ENCODE measurements around the gene UBTF. TPM values are rescaled to one million over a fixed set of nuclear protein-coding genes. Genes with fewer than 3 reads are reported as not detected.

The UBTF gene
- total RNA-seq, 1 donor from 2014 or later, result 97.6 TPM

DNA sequence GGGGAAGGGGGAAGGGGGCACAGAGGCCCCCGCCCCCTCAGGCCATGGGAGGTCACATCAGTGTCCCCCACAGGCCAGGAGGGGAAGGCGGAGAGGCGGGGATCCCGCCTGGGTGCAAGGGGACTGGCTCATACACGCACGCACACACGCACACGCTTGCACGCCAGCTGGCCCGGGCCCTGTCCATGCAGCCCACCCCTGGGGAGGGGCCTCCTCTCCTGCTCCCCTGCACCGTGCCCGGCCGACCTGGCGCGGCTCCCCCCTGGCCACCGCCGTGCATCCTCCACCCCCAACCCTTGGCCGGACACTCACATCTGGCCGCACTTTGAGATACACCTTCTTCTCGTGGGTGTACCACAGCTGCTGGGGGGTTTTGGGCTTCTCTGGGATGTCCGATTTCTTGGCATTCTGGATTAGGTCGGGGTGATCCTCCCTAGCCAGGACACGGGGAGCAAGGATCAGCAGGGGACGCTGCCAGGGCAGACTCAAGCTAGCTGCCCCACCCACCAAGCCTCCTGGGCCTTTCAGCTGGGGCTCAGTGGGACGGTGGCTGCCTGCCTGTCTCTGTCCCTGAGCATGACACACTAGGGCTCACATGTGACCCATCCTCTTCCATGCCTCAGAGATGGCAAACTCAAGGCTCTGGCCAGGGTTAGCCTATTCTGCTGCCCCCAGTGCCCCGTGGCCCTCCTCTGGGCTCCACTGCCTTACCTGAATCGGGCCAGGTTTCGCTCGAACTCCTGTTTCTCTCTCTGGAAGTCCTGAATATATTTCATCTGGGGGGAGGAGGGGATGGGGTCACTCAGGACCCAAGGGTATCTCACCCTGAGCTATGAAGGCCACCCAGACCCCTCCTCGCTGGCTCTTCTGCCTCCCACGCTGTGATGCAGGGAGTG is 6.7 kb downstream of the UBTF start:
- Mint-ChIP-seq H3K4me1 (ENCODE audit: low read depth, unreplicated experiment) (peaks cover 20% of the 10 kb centered on the region), H3K27ac (ENCODE audit: unreplicated experiment) (peak overlapping the region; percentile 59), H3K36me3 (ENCODE audit: unreplicated experiment) (no peaks in the 10 kb centered on the region), H3K9me3 (ENCODE audit: unreplicated experiment) (peaks cover 12% of the 10 kb centered on the region), H3K4me3 (ENCODE audit: unreplicated experiment) (peak overlapping the region; percentile 64), H3K27me3 (ENCODE audit: unreplicated experiment) (peaks cover 17% of the 10 kb centered on the region)
- TF ChIP-seq, protein P1, sequence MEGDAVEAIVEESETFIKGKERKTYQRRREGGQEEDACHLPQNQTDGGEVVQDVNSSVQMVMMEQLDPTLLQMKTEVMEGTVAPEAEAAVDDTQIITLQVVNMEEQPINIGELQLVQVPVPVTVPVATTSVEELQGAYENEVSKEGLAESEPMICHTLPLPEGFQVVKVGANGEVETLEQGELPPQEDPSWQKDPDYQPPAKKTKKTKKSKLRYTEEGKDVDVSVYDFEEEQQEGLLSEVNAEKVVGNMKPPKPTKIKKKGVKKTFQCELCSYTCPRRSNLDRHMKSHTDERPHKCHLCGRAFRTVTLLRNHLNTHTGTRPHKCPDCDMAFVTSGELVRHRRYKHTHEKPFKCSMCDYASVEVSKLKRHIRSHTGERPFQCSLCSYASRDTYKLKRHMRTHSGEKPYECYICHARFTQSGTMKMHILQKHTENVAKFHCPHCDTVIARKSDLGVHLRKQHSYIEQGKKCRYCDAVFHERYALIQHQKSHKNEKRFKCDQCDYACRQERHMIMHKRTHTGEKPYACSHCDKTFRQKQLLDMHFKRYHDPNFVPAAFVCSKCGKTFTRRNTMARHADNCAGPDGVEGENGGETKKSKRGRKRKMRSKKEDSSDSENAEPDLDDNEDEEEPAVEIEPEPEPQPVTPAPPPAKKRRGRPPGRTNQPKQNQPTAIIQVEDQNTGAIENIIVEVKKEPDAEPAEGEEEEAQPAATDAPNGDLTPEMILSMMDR (IDR thresholded peaks at IDR 0.05; ENCODE audit: partially characterized antibody, unreplicated experiment), result no peak
- DNase-seq, result peak; percentile 43

DNA sequence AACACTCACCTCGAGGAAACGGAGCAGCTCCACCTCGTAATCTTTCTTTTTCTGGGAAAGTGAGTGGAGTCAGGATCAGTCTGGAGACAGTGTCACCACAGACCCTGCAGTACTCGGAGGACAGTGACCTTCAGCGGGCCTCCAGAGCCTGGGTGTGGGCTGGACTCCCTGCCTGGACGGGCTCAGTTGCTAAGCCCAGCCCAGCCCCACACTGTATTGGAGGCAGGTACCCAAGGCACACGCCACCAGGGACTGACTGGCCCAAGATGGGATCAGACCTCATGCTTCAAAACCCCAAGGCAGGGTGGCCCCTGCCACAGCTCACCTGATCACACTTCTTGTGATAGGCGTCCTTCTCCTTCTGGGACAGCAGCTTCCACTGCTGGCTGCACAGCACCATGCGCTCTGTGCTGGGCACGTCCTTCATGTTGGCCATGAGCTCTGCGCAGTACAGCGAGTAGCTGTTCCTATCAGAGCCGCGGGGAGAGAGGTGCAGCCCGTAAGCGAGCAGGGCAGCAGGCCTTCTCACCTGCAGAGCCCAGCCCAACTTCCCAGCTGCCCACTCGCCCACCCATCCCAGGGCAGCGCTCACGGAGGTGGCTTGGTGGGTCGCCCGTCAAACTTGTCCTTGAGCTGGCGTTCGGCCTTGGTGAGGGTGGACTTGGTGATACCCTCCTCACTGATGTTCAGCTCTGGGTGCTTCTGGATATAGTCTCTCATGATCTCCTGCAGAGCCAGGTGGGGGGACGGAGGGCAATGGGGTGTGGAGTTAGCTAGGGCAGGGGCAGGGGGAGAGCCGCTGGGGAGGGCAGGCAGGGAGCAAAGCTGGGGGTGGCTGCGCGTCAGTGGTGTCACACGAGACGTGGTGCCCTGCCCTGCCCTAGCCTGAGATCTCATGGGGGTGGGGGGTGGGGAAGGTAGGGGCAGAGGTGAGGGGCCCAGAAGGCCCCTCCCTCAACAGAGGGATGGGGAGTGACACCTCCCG is 7.9 kb downstream of the UBTF start:
- no peak for DNase-seq
- TF ChIP-seq, protein P1 (IDR thresholded peaks at IDR 0.05; ENCODE audit: partially characterized antibody, unreplicated experiment), result no peak
- Mint-ChIP-seq H3K9me3 (ENCODE audit: unreplicated experiment) (peaks cover 7% of the 10 kb centered on the region), H3K27ac (ENCODE audit: unreplicated experiment) (no peak overlapping the region), H3K27me3 (ENCODE audit: unreplicated experiment) (peaks cover 14% of the 10 kb centered on the region), H3K36me3 (ENCODE audit: unreplicated experiment) (no peaks in the 10 kb centered on the region), H3K4me3 (ENCODE audit: unreplicated experiment) (peak overlapping the region; percentile 38), H3K4me1 (ENCODE audit: low read depth, unreplicated experiment) (peaks cover 15% of the 10 kb centered on the region)

GRCh38 chr17:44210342-44211192 is 8.9 kb downstream of the UBTF start:
- peak; percentile 93 for DNase-seq
- Mint-ChIP-seq H3K36me3 (ENCODE audit: unreplicated experiment) (no peaks in the 10 kb centered on the region), H3K4me3 (ENCODE audit: unreplicated experiment) (no peak overlapping the region), H3K9me3 (ENCODE audit: unreplicated experiment) (peaks cover 8% of the 10 kb centered on the region), H3K4me1 (ENCODE audit: low read depth, unreplicated experiment) (peaks cover 14% of the 10 kb centered on the region), H3K27ac (ENCODE audit: unreplicated experiment) (peak overlapping the region; percentile 28), H3K27me3 (ENCODE audit: unreplicated experiment) (peaks cover 16% of the 10 kb centered on the region)
- TF ChIP-seq, protein P1 (IDR thresholded peaks at IDR 0.05; ENCODE audit: partially characterized antibody, unreplicated experiment), result peak; percentile 99

DNA sequence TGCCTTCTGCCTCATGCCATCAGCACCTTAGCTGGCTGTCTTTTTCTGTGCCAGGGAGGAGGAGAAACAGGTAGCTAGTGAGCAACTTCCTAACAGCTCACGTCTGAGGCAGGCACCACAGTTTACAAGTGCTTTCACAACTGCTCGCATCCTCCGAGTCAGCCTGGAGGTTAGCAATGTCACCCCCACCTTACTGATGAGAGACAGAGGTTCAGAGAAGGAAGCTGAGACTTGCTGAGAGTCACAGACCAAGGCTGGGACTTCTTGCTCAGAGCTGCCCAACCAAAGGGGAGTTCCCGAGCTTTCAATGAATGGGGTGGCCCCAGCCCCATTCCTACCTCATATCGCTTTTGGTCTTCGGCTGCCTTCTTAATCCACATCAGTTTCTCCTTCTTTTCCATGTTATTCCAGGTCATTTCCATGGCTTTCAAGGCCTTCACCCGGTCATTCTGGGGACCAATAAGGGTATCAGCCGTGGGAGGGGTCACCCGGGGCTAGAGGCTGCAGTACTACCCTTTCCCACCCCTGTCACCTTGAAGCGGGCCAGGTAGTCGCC is 9.6 kb downstream of the UBTF start:
- Mint-ChIP-seq H3K27ac (ENCODE audit: unreplicated experiment) (peak overlapping the region; percentile 28), H3K4me3 (ENCODE audit: unreplicated experiment) (no peak overlapping the region), H3K4me1 (ENCODE audit: low read depth, unreplicated experiment) (peaks cover 14% of the 10 kb centered on the region), H3K36me3 (ENCODE audit: unreplicated experiment) (no peaks in the 10 kb centered on the region), H3K9me3 (ENCODE audit: unreplicated experiment) (peaks cover 8% of the 10 kb centered on the region), H3K27me3 (ENCODE audit: unreplicated experiment) (peaks cover 18% of the 10 kb centered on the region)
- TF ChIP-seq, protein P1 (IDR thresholded peaks at IDR 0.05; ENCODE audit: partially characterized antibody, unreplicated experiment), result no peak
- DNase-seq, result no peak
